ENCODE data around the gene RXYLT1. TPM values are rescaled to one million over a fixed set of nuclear protein-coding genes. Genes with fewer than 3 reads are reported as not detected.
"Not testable (repeated sequence)": the region's sequence is repeated elsewhere in the genome, so short reads cannot be mapped to it uniquely, and the experiment has no call there.

Gene RXYLT1
- total and polyA plus RNA-seq, 2 donors, result 15.7 TPM

GRCh38 chr12:63826006-63826585 lies 46.4 kb downstream of the RXYLT1 start:
- peak in 2 of 9 donors; percentile 13 to 33 for DNase-seq (ENCODE audit: low read depth in 6 of 9, low spot score in 9 of 9)
- H3K9me3 ChIP-seq (ENCODE audit: control insufficient read depth in 2 of 2, insufficient read depth in 1 of 2, low read length in 1 of 2), result no peaks in the 10 kb centered on the region
- H3K27ac ChIP-seq (ENCODE audit: low read depth in 1 of 2, low read length in 1 of 2), result no peak overlapping the region
- no peaks in the 10 kb centered on the region for H3K36me3 ChIP-seq (ENCODE audit: control insufficient read depth in 2 of 2, insufficient read depth in 2 of 2, low read length in 1 of 2)
- peaks cover 0 to 4% of the 10 kb centered on the region in 2 donors for H3K27me3 ChIP-seq (ENCODE audit: control insufficient read depth in 2 of 2, insufficient read depth in 1 of 2, low read length in 1 of 2)
- no peaks in the 10 kb centered on the region for H3K4me1 ChIP-seq (ENCODE audit: control insufficient read depth in 2 of 2, insufficient read depth in 2 of 2, low read length in 2 of 2)
- 49% methylated on average over 4 of the region's 4 CpGs for WGBS
- H3K4me3 ChIP-seq (ENCODE audit: low read length in 2 of 2), result no peak overlapping the region

GRCh38 chr12:63828867-63829266 lies 49.2 kb downstream of the RXYLT1 start:
- no peak for DNase-seq (ENCODE audit: low read depth in 6 of 9, low spot score in 9 of 9)
- Histone ChIP-seq H3K4me3 (ENCODE audit: low read length in 2 of 2) (no peak overlapping the region), H3K36me3 (ENCODE audit: control insufficient read depth in 2 of 2, insufficient read depth in 2 of 2, low read length in 1 of 2) (no peaks in the 10 kb centered on the region), H3K9me3 (ENCODE audit: control insufficient read depth in 2 of 2, insufficient read depth in 1 of 2, low read length in 1 of 2) (no peaks in the 10 kb centered on the region), H3K4me1 (ENCODE audit: control insufficient read depth in 2 of 2, insufficient read depth in 2 of 2, low read length in 2 of 2) (no peaks in the 10 kb centered on the region), H3K27ac (ENCODE audit: low read depth in 1 of 2, low read length in 1 of 2) (no peak overlapping the region), H3K27me3 (ENCODE audit: control insufficient read depth in 2 of 2, insufficient read depth in 1 of 2, low read length in 1 of 2) (no peaks in the 10 kb centered on the region)
- 88% methylated on average over 2 of the region's 2 CpGs for WGBS

DNA sequence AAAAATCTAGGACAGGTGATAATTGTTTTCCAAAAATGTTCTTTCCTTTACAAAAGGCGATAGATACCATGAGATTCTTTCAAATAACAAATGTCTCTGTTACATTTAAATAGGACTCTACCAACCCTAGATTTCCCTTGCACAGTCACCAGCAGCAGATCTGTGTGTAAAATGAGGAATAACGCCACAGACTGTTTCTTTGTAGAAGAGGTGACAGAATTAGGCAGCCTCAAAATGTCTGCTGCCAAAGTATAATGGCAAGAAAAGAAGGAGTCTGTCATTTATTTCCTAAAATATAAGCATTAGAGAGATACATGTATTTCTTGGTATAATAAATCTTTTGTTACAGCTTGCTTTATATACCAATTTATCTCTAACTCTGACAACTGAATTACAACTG lies 56.3 kb downstream of the RXYLT1 start:
- no peak overlapping the region for H3K4me3 ChIP-seq (ENCODE audit: low read length in 2 of 2)
- H3K36me3 ChIP-seq (ENCODE audit: control insufficient read depth in 2 of 2, insufficient read depth in 2 of 2, low read length in 1 of 2), result no peaks in the 10 kb centered on the region
- no peaks in the 10 kb centered on the region for H3K4me1 ChIP-seq (ENCODE audit: control insufficient read depth in 2 of 2, insufficient read depth in 2 of 2, low read length in 2 of 2)
- no peaks in the 10 kb centered on the region for H3K27me3 ChIP-seq (ENCODE audit: control insufficient read depth in 2 of 2, insufficient read depth in 1 of 2, low read length in 1 of 2)
- no peaks in the 10 kb centered on the region for H3K9me3 ChIP-seq (ENCODE audit: control insufficient read depth in 2 of 2, insufficient read depth in 1 of 2, low read length in 1 of 2)
- no peak overlapping the region for H3K27ac ChIP-seq (ENCODE audit: low read depth in 1 of 2, low read length in 1 of 2)
- no peak for DNase-seq (ENCODE audit: low read depth in 6 of 9, low spot score in 9 of 9)
- 97% methylated on average over 2 of the region's 2 CpGs for WGBS

- H3K27ac ChIP-seq (ENCODE audit: low read depth in 1 of 2, low read length in 1 of 2), result no peak overlapping the region
- no peak for DNase-seq (ENCODE audit: low read depth in 6 of 9, low spot score in 9 of 9)
- H3K4me3 ChIP-seq (ENCODE audit: low read length in 2 of 2), result no peak overlapping the region
- 92% methylated on average over 3 of the region's 3 CpGs for WGBS
- H3K27me3 ChIP-seq (ENCODE audit: control insufficient read depth in 2 of 2, insufficient read depth in 1 of 2, low read length in 1 of 2), result peaks cover 0 to under 1% of the 10 kb centered on the region in 2 donors
- no peaks in the 10 kb centered on the region for H3K4me1 ChIP-seq (ENCODE audit: control insufficient read depth in 2 of 2, insufficient read depth in 2 of 2, low read length in 2 of 2)
- H3K9me3 ChIP-seq (ENCODE audit: control insufficient read depth in 2 of 2, insufficient read depth in 1 of 2, low read length in 1 of 2), result no peaks in the 10 kb centered on the region
- H3K36me3 ChIP-seq (ENCODE audit: control insufficient read depth in 2 of 2, insufficient read depth in 2 of 2, low read length in 1 of 2), result no peaks in the 10 kb centered on the region
Measured at GRCh38 chr12:63836936-63837335, 57.2 kb downstream of the RXYLT1 start.

DNA sequence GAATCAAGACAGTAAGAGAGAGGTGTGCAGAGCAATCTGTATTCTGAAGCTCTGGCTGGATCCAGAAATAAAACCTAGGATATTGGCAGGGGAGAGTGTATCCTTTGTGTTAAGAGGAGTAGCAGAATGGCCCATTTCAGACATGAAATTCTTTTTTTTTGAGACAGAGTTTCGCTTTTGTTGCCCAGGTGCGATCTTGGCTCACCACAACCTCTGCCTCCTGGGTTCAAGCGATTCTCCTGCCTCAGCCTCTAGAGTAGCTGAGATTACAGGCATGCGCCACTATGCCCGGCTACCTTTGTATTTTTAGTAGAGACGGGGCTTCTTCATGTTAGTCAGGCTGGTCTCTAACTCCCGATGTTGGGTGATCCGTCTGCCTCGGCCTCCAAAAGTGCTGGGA lies 58.7 kb downstream of the RXYLT1 start:
- Histone ChIP-seq H3K9me3 (ENCODE audit: control insufficient read depth in 2 of 2, insufficient read depth in 1 of 2, low read length in 1 of 2) (no peaks in the 10 kb centered on the region), H3K4me3 (ENCODE audit: low read length in 2 of 2) (no peak overlapping the region), H3K27ac (ENCODE audit: low read depth in 1 of 2, low read length in 1 of 2) (no peak overlapping the region), H3K27me3 (ENCODE audit: control insufficient read depth in 2 of 2, insufficient read depth in 1 of 2, low read length in 1 of 2) (peaks cover 7 to 14% of the 10 kb centered on the region in 2 donors), H3K4me1 (ENCODE audit: control insufficient read depth in 2 of 2, insufficient read depth in 2 of 2, low read length in 2 of 2) (peaks cover 0 to 1% of the 10 kb centered on the region in 2 donors), H3K36me3 (ENCODE audit: control insufficient read depth in 2 of 2, insufficient read depth in 2 of 2, low read length in 1 of 2) (no peaks in the 10 kb centered on the region)
- DNase-seq (ENCODE audit: low read depth in 6 of 9, low spot score in 9 of 9), result no peak
- WGBS, result 97% methylated on average over 9 of the region's 9 CpGs

DNA sequence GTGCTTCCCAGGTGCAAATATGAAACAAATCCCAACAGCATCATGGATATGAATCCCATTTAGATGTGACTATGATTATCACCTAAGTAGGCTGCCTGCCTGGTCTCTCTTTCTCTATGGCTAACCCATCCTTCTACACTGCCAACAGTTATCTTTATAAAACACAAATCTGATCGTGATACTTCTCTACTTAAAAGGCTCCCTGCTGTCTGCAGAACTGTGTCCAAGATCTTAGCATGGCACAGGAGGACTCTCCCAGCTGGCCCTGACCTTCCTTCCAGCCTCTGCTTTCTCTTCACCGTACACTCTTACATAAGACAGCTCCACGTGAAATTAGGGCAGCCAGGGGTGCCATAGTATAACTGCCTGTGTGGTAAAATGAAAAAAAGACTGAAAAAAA lies 61.3 kb downstream of the RXYLT1 start:
- DNase-seq (ENCODE audit: low read depth in 6 of 9, low spot score in 9 of 9), result no peak
- Histone ChIP-seq H3K27me3 (ENCODE audit: control insufficient read depth in 2 of 2, insufficient read depth in 1 of 2, low read length in 1 of 2) (peaks cover 20 to 39% of the 10 kb centered on the region in 2 donors), H3K27ac (ENCODE audit: low read depth in 1 of 2, low read length in 1 of 2) (no peak overlapping the region), H3K4me3 (ENCODE audit: low read length in 2 of 2) (no peak overlapping the region), H3K36me3 (ENCODE audit: control insufficient read depth in 2 of 2, insufficient read depth in 2 of 2, low read length in 1 of 2) (no peaks in the 10 kb centered on the region), H3K4me1 (ENCODE audit: control insufficient read depth in 2 of 2, insufficient read depth in 2 of 2, low read length in 2 of 2) (peaks cover 7% of the 10 kb centered on the region in 2 donors), H3K9me3 (ENCODE audit: control insufficient read depth in 2 of 2, insufficient read depth in 1 of 2, low read length in 1 of 2) (peaks cover 2 to 5% of the 10 kb centered on the region in 2 donors)
- 84% methylated on average over 3 of the region's 3 CpGs for WGBS

DNA sequence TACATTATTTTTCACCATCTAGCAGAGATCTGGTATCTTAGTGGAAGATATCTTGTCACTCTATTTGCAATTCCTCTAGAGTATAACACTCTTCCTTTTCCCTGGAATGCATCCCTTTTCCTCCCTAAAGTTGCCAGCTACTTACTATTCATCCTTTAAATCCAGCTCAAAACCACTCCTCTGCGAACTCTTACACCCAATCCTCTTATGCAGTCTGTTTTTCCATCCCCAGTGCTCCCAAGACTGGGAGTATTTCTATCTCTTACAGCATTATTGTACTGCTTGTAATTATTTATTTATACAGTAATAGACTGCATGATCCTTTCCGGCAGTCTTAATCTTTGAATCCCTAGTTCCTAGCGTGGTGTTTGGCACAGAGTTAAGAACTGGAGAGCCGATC lies 61.9 kb downstream of the RXYLT1 start:
- no peak for DNase-seq (ENCODE audit: low read depth in 6 of 9, low spot score in 9 of 9)
- peaks cover 20 to 44% of the 10 kb centered on the region in 2 donors for H3K27me3 ChIP-seq (ENCODE audit: control insufficient read depth in 2 of 2, insufficient read depth in 1 of 2, low read length in 1 of 2)
- peaks cover 2 to 5% of the 10 kb centered on the region in 2 donors for H3K9me3 ChIP-seq (ENCODE audit: control insufficient read depth in 2 of 2, insufficient read depth in 1 of 2, low read length in 1 of 2)
- 96% methylated on average over 4 of the region's 4 CpGs for WGBS
- no peaks in the 10 kb centered on the region for H3K36me3 ChIP-seq (ENCODE audit: control insufficient read depth in 2 of 2, insufficient read depth in 2 of 2, low read length in 1 of 2)
- no peak overlapping the region for H3K27ac ChIP-seq (ENCODE audit: low read depth in 1 of 2, low read length in 1 of 2)
- peaks cover 7% of the 10 kb centered on the region in 2 donors for H3K4me1 ChIP-seq (ENCODE audit: control insufficient read depth in 2 of 2, insufficient read depth in 2 of 2, low read length in 2 of 2)
- H3K4me3 ChIP-seq (ENCODE audit: low read length in 2 of 2), result no peak overlapping the region

GRCh38 chr12:63842750-63843149 lies 63.0 kb downstream of the RXYLT1 start:
- H3K27me3 ChIP-seq (ENCODE audit: control insufficient read depth in 2 of 2, insufficient read depth in 1 of 2, low read length in 1 of 2), result peaks cover 20 to 48% of the 10 kb centered on the region in 2 donors
- H3K4me1 ChIP-seq (ENCODE audit: control insufficient read depth in 2 of 2, insufficient read depth in 2 of 2, low read length in 2 of 2); H3K9me3 ChIP-seq (ENCODE audit: control insufficient read depth in 2 of 2, insufficient read depth in 1 of 2, low read length in 1 of 2); H3K4me3 ChIP-seq (ENCODE audit: low read length in 2 of 2); H3K27ac ChIP-seq (ENCODE audit: low read depth in 1 of 2, low read length in 1 of 2); H3K36me3 ChIP-seq (ENCODE audit: control insufficient read depth in 2 of 2, insufficient read depth in 2 of 2, low read length in 1 of 2); DNase-seq (ENCODE audit: low read depth in 6 of 9, low spot score in 9 of 9): not testable (repeated sequence)
- 97% methylated on average over 17 of the region's 17 CpGs for WGBS

GRCh38 chr12:63843254-63843720 lies 63.6 kb downstream of the RXYLT1 start:
- Histone ChIP-seq H3K4me3 (ENCODE audit: low read length in 2 of 2) (peak overlapping the region in 1 of 2 donors; percentile 66), H3K4me1 (ENCODE audit: control insufficient read depth in 2 of 2, insufficient read depth in 2 of 2, low read length in 2 of 2) (peaks cover 7% of the 10 kb centered on the region in 2 donors), H3K27me3 (ENCODE audit: control insufficient read depth in 2 of 2, insufficient read depth in 1 of 2, low read length in 1 of 2) (peaks cover 20 to 48% of the 10 kb centered on the region in 2 donors), H3K9me3 (ENCODE audit: control insufficient read depth in 2 of 2, insufficient read depth in 1 of 2, low read length in 1 of 2) (peaks cover 2 to 5% of the 10 kb centered on the region in 2 donors), H3K36me3 (ENCODE audit: control insufficient read depth in 2 of 2, insufficient read depth in 2 of 2, low read length in 1 of 2) (no peaks in the 10 kb centered on the region), H3K27ac (ENCODE audit: low read depth in 1 of 2, low read length in 1 of 2) (peak overlapping the region; percentile 26 to 52)
- DNase-seq (ENCODE audit: low read depth in 6 of 9, low spot score in 9 of 9), result no peak
- 14% methylated on average over 28 of the region's 28 CpGs for WGBS
